Measurements from ENCODE around the gene FAIM2.

Gene FAIM2

DNA sequence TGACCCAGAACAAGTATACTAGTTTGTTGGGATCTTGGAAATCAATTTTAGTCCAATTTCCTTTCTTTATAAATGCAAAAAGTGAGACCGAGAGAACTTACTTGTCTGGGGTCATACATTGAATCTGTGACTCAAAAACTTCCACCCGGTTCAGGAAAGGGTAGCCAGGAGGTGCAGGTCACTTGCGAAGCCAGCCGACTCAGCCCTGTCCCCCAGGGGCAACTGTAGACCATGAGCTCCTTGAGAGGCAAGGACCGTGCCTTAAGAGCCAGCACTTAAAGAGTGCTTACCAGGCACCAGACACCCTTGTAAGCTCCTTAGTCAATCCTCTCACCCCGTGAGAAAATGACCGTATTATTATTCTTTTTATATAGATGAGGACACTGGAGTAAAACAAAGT is 60.3 kb downstream of the FAIM2 start:
- Histone ChIP-seq H3K27ac (ENCODE audit: low read depth, low read length) (peak overlapping the region; percentile 83), H3K4me1 (ENCODE audit: control insufficient read depth, insufficient read depth, low read length) (peaks cover 5% of the 10 kb centered on the region), H3K9ac (ENCODE audit: low read length) (no peak overlapping the region), H3K27me3 (ENCODE audit: control insufficient read depth, insufficient read depth, low read length) (no peaks in the 10 kb centered on the region), H3K4me3 (ENCODE audit: low read length) (peak overlapping the region; percentile 97), H3K36me3 (ENCODE audit: control insufficient read depth, insufficient read depth, low read length) (no peaks in the 10 kb centered on the region)

DNA sequence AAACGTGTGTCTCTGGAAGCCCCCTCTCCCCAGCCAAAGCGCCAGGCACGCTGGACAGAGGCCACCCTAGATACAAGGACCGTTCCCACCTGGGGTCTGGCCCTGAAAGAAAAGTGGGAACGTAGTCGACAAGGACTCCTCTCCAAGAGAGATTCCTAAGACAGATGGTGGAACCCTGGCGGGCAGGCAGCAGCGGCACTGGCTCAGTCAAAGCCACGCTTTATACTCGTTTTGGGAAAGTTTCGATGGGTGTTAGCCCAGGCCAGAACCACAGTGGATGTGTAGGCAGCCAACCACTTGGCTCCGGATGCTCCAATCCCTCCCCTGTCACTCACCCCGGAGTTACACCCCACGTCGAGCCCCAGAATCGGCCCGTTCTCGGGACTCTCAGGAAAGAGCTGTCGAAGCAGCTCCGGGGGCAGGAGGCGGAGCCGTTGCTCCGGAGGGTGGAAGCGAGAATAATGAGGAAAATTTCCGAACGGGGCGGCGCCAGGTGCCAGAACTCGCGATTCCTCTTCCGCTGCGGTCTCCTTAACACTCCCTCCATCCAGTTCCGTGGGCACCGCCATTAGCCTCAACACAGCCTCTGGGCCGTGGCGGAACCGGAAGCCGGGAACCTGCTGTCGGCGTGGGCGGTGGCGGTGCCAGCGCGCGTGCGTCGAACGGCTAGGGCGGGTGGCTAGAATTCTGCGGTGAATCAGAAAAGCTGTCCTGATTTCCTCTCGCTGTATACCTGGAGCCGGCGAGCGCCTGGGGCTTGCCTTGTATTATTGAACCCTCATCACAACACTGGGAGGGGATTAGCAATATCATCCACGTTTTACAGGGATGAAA is 61.0 kb downstream of the FAIM2 start, which contains the start of gene BCDIN3D:
Gene BCDIN3D (minus strand): TSS at position 588 of the 834 bp plus-strand sequence. CDS start 19 bp downstream, at position 569.
- H3K4me1 ChIP-seq (ENCODE audit: control insufficient read depth, insufficient read depth, low read length), result peaks cover 5% of the 10 kb centered on the region
- peak within 1 kb of the TSS; percentile 76 for H3K9ac ChIP-seq (ENCODE audit: low read length)
- no peaks in the 10 kb centered on the region for H3K36me3 ChIP-seq (ENCODE audit: control insufficient read depth, insufficient read depth, low read length)
- H3K4me3 ChIP-seq (ENCODE audit: low read length), result peak within 1 kb of the TSS; percentile 97
- peak within 1 kb of the TSS; percentile 83 for H3K27ac ChIP-seq (ENCODE audit: low read depth, low read length)
- H3K27me3 ChIP-seq (ENCODE audit: control insufficient read depth, insufficient read depth, low read length), result no peaks in the 10 kb centered on the region

DNA sequence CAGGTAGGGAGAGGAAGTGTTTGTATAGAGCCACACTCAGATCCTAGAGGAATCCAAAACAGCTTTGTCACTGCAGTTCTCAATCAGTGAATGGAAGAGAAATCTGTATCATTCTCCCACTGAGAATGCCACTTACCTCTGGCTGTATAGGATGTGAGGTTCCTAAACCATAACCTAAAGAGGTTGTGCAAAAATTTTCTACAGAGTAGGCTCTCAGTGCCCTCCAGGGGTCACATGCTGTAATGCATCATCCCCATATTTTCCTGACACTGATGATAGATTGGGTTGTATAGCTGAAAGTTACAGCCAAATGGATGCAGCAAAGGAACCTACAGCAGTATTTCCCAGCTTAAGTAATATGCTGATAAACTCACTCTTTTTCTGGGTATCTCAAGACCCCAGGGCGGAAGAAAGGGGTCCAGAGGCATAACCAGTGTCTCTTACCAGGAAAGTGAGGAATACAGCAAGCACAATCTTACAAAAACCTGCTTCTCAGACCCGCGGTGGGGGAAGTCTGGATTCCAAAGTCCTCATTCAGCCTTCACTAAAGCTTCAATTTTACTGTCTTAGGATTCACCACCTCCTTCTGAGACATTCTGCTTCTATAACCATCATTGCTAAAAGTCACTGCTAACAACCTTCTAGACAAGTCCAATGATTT is 64.6 kb downstream of the FAIM2 start:
- H3K9ac ChIP-seq (ENCODE audit: low read length), result no peak overlapping the region

DNA sequence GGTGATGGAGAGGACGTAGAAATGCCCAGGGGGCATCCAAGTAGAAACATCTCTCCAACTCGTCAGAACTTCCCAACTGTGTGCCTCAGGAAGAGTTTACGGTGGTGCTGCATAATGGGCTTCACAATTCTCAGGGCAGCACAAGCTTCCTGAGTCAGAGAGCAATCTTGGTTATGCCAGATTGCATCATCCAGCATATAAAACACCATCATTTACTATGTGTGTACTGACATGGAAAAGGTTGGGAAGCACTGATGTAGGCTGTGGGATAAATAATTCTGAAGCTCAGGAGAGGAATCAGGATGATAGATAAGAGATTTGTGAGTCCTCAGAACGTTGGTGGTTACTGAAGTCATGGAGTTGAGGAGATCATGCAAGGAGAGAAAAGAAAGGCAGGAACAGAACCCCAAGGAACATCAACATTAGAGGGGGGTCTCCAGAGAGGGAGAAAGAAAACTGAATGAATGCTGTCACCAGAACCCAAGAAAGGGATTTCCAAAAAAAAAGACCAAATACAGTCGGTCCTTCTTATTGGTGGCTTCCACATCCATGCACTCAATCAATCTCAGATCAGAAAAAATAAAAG is 70.8 kb downstream of the FAIM2 start:
- no peaks in the 10 kb centered on the region for H3K36me3 ChIP-seq (ENCODE audit: control insufficient read depth, insufficient read depth, low read length)
- H3K27me3 ChIP-seq (ENCODE audit: control insufficient read depth, insufficient read depth, low read length), result no peaks in the 10 kb centered on the region
- H3K27ac ChIP-seq (ENCODE audit: low read depth, low read length), result no peak overlapping the region
- H3K4me3 ChIP-seq (ENCODE audit: low read length), result no peak overlapping the region
- no peak overlapping the region for H3K9ac ChIP-seq (ENCODE audit: low read length)
- H3K4me1 ChIP-seq (ENCODE audit: control insufficient read depth, insufficient read depth, low read length), result peaks cover 6% of the 10 kb centered on the region

More for the DNA sequence above, 64.6 kb downstream of the FAIM2 start:
- no peak overlapping the region for H3K27ac ChIP-seq (ENCODE audit: low read depth, low read length)
- H3K36me3 ChIP-seq (ENCODE audit: control insufficient read depth, insufficient read depth, low read length), result no peaks in the 10 kb centered on the region
- no peaks in the 10 kb centered on the region for H3K27me3 ChIP-seq (ENCODE audit: control insufficient read depth, insufficient read depth, low read length)
- no peak overlapping the region for H3K4me3 ChIP-seq (ENCODE audit: low read length)
- peaks cover 5% of the 10 kb centered on the region for H3K4me1 ChIP-seq (ENCODE audit: control insufficient read depth, insufficient read depth, low read length)

DNA sequence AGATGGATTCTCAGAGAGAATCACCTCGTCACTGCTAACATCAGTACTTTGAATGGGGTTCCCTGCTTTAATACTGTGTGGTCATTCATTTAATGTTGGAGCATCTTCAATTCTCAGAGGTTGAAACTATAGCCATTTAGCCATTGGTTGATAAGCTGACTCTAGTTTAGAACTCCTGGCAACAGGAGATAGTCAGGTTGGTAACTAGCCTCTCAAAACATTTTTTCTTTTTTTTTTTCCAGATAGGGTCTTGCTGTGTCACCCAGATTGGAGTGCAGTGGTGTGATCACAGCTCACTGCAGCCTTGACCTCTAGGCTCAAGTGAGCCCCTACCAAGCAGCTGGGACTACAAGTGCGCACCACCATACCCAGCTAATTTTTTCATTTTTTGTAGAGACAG is 72.0 kb downstream of the FAIM2 start:
- Histone ChIP-seq H3K4me1 (ENCODE audit: control insufficient read depth, insufficient read depth, low read length) (peaks cover 9% of the 10 kb centered on the region), H3K4me3 (ENCODE audit: low read length) (no peak overlapping the region), H3K27ac (ENCODE audit: low read depth, low read length) (no peak overlapping the region), H3K9ac (ENCODE audit: low read length) (no peak overlapping the region), H3K36me3 (ENCODE audit: control insufficient read depth, insufficient read depth, low read length) (no peaks in the 10 kb centered on the region), H3K27me3 (ENCODE audit: control insufficient read depth, insufficient read depth, low read length) (no peaks in the 10 kb centered on the region)

GRCh38 chr12:49828133-49829091 is 75.3 kb downstream of the FAIM2 start, which contains the start of gene NCKAP5L:
TSS of gene NCKAP5L (minus strand) at chr12:49828413. CDS start at chr12:49804044, 24,369 bp downstream.
- H3K36me3 ChIP-seq (ENCODE audit: control insufficient read depth, insufficient read depth, low read length), result no peaks in the 10 kb centered on the region
- H3K27me3 ChIP-seq (ENCODE audit: control insufficient read depth, insufficient read depth, low read length), result no peaks in the 10 kb centered on the region
- H3K9ac ChIP-seq (ENCODE audit: low read length), result peak within 1 kb of the TSS; percentile 57
- H3K4me1 ChIP-seq (ENCODE audit: control insufficient read depth, insufficient read depth, low read length), result peaks cover 13% of the 10 kb centered on the region
- peak within 1 kb of the TSS; percentile 92 for H3K27ac ChIP-seq (ENCODE audit: low read depth, low read length)
- peak within 1 kb of the TSS; percentile 78 for H3K4me3 ChIP-seq (ENCODE audit: low read length)

GRCh38 chr12:49827401-49828099 is 76.2 kb downstream of the FAIM2 start:
- no peaks in the 10 kb centered on the region for H3K27me3 ChIP-seq (ENCODE audit: control insufficient read depth, insufficient read depth, low read length)
- no peaks in the 10 kb centered on the region for H3K36me3 ChIP-seq (ENCODE audit: control insufficient read depth, insufficient read depth, low read length)
- peak overlapping the region; percentile 78 for H3K4me3 ChIP-seq (ENCODE audit: low read length)
- H3K4me1 ChIP-seq (ENCODE audit: control insufficient read depth, insufficient read depth, low read length), result peaks cover 13% of the 10 kb centered on the region
- peak overlapping the region; percentile 92 for H3K27ac ChIP-seq (ENCODE audit: low read depth, low read length)
- peak overlapping the region; percentile 33 for H3K9ac ChIP-seq (ENCODE audit: low read length)

- peaks cover 13% of the 10 kb centered on the region for H3K4me1 ChIP-seq (ENCODE audit: control insufficient read depth, insufficient read depth, low read length)
- no peaks in the 10 kb centered on the region for H3K27me3 ChIP-seq (ENCODE audit: control insufficient read depth, insufficient read depth, low read length)
- peak overlapping the region; percentile 92 for H3K27ac ChIP-seq (ENCODE audit: low read depth, low read length)
- no peak overlapping the region for H3K9ac ChIP-seq (ENCODE audit: low read length)
- H3K4me3 ChIP-seq (ENCODE audit: low read length), result peak overlapping the region; percentile 78
- H3K36me3 ChIP-seq (ENCODE audit: control insufficient read depth, insufficient read depth, low read length), result no peaks in the 10 kb centered on the region
Measured at GRCh38 chr12:49827051-49827400, 76.7 kb downstream of the FAIM2 start.

- no peak overlapping the region for H3K27ac ChIP-seq (ENCODE audit: low read depth, low read length)
- no peak overlapping the region for H3K4me3 ChIP-seq (ENCODE audit: low read length)
- no peaks in the 10 kb centered on the region for H3K27me3 ChIP-seq (ENCODE audit: control insufficient read depth, insufficient read depth, low read length)
- no peak overlapping the region for H3K9ac ChIP-seq (ENCODE audit: low read length)
- peaks cover 13% of the 10 kb centered on the region for H3K4me1 ChIP-seq (ENCODE audit: control insufficient read depth, insufficient read depth, low read length)
- H3K36me3 ChIP-seq (ENCODE audit: control insufficient read depth, insufficient read depth, low read length), result no peaks in the 10 kb centered on the region
Measured at GRCh38 chr12:49825971-49826421, 77.7 kb downstream of the FAIM2 start.

- Histone ChIP-seq H3K36me3 (ENCODE audit: control insufficient read depth, insufficient read depth, low read length) (no peaks in the 10 kb centered on the region), H3K4me1 (ENCODE audit: control insufficient read depth, insufficient read depth, low read length) (peaks cover 13% of the 10 kb centered on the region), H3K9ac (ENCODE audit: low read length) (no peak overlapping the region), H3K4me3 (ENCODE audit: low read length) (peak overlapping the region; percentile 11), H3K27me3 (ENCODE audit: control insufficient read depth, insufficient read depth, low read length) (no peaks in the 10 kb centered on the region), H3K27ac (ENCODE audit: low read depth, low read length) (peak overlapping the region; percentile 27)
Measured at GRCh38 chr12:49825360-49825970, 78.2 kb downstream of the FAIM2 start.

DNA sequence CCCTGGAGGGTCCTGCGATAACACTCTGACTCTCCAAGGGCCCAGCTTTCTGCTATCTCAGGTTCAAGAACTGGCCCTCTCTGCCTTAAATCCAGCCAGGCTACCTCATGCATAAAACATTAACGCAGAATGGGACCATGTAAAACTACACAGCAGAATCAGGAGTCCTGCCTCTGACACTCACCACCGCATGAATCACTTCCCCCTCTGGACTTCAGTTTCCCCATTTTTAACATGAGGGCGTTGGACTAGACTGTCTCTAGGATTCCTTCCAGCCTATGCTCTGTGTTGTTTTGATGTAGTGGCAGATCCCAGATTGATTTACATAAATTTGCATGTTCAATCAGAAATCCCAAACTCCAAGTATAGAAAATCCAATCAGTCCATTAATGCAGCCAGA is 78.8 kb downstream of the FAIM2 start:
- Histone ChIP-seq H3K9ac (ENCODE audit: low read length) (no peak overlapping the region), H3K27ac (ENCODE audit: low read depth, low read length) (no peak overlapping the region), H3K4me3 (ENCODE audit: low read length) (peak overlapping the region; percentile 11), H3K4me1 (ENCODE audit: control insufficient read depth, insufficient read depth, low read length) (peaks cover 13% of the 10 kb centered on the region), H3K27me3 (ENCODE audit: control insufficient read depth, insufficient read depth, low read length) (no peaks in the 10 kb centered on the region), H3K36me3 (ENCODE audit: control insufficient read depth, insufficient read depth, low read length) (no peaks in the 10 kb centered on the region)
